Trophoblast cell (in vitro differentiated cells and primary cell): Measurements from ENCODE around the gene CDSN.
A peak's percentile ranks its signal among the peaks of the same experiment; 100 is the strongest.

Experiments used
- DNase-seq, 2 donors: peaks; one replicate each; pipeline ENCODE4 v3.0.0-alpha.2; 2016
- H2AFZ ChIP-seq: 2 replicates; pipeline ENCODE4 v1.6.1; 2013; ENCODE audit warnings: low read length, moderate library complexity, mild to moderate bottlenecking; ENCODE audit not compliant: insufficient read depth, poor library complexity
- H2AK5ac ChIP-seq: 2 replicates; pipeline ENCODE4 v1.6.1; 2013; ENCODE audit warnings: mild to moderate bottlenecking, low read length
- H2BK120ac ChIP-seq: 2 replicates; pipeline ENCODE4 v1.6.1; 2013; ENCODE audit warnings: low read length, mild to moderate bottlenecking, moderate library complexity; ENCODE audit not compliant: insufficient read depth, poor library complexity
- H2BK12ac ChIP-seq: 2 replicates; pipeline ENCODE4 v1.6.1; 2013; ENCODE audit warnings: mild to moderate bottlenecking, low read length, moderate library complexity
- H2BK5ac ChIP-seq: 2 replicates; pipeline ENCODE4 v1.6.1; 2013; ENCODE audit warnings: low read length, low read depth, moderate library complexity, mild to moderate bottlenecking; ENCODE audit not compliant: poor library complexity
- H3K14ac ChIP-seq: 2 replicates; pipeline ENCODE4 v1.6.1; 2013; ENCODE audit warnings: mild to moderate bottlenecking, low read length
- H3K18ac ChIP-seq: 2 replicates; pipeline ENCODE4 v1.6.1; 2013; ENCODE audit warnings: mild to moderate bottlenecking, low read length
- H3K23ac ChIP-seq: 2 replicates; pipeline ENCODE4 v1.6.1; 2013; ENCODE audit warnings: low read length
- H3K27ac ChIP-seq: 2 replicates; pipeline ENCODE4 v1.5.1; 2013; ENCODE audit warnings: low read depth, mild to moderate bottlenecking, inconsistent platforms, low read length, moderate library complexity
- H3K27me3 ChIP-seq: 2 replicates; pipeline ENCODE4 v1.6.1; 2013; ENCODE audit warnings: inconsistent platforms, mild to moderate bottlenecking, low read length, moderate library complexity; ENCODE audit not compliant: insufficient read depth
- H3K36me3 ChIP-seq, 2 experiments: 1 replicate in 1 of 2; 2 replicates in 1 of 2; pipeline ENCODE4 v1.6.1; 2013; ENCODE audit warnings: low read length in 2 of 2, mild to moderate bottlenecking in 2 of 2, moderate library complexity in 1 of 2; ENCODE audit not compliant: insufficient read depth in 2 of 2, control insufficient read depth in 1 of 2
- H3K4ac ChIP-seq: 2 replicates; pipeline ENCODE4 v1.6.1; 2013; ENCODE audit warnings: low read depth, mild to moderate bottlenecking, low read length, moderate library complexity
- H3K4me1 ChIP-seq, 2 experiments: 1 replicate in 1 of 2; 2 replicates in 1 of 2; pipeline ENCODE4 v1.6.1; 2013; ENCODE audit warnings: low read length in 2 of 2, mild to moderate bottlenecking in 2 of 2, moderate library complexity in 1 of 2; ENCODE audit not compliant: insufficient read depth in 2 of 2, control insufficient read depth in 1 of 2
- H3K4me2 ChIP-seq: 2 replicates; pipeline ENCODE4 v1.6.1; 2013; ENCODE audit warnings: inconsistent platforms, mild to moderate bottlenecking, low read length, moderate library complexity
- H3K4me3 ChIP-seq: 2 replicates; pipeline ENCODE4 v1.5.1; 2013; ENCODE audit warnings: mild to moderate bottlenecking, low read depth, low read length, inconsistent platforms
- H3K79me1 ChIP-seq: one replicate; pipeline ENCODE4 v1.6.1; 2013; ENCODE audit warnings: low read length
- H3K79me2 ChIP-seq: 2 replicates; pipeline ENCODE4 v1.6.1; 2013; ENCODE audit warnings: low read length, mild to moderate bottlenecking; ENCODE audit not compliant: control insufficient read depth, insufficient read depth, poor library complexity
- H3K9ac ChIP-seq: 2 replicates; pipeline ENCODE4 v1.6.1; 2013; ENCODE audit warnings: mild to moderate bottlenecking, low read length
- H3K9me3 ChIP-seq: 2 replicates; pipeline ENCODE4 v1.6.1; 2013; ENCODE audit warnings: low read depth, mild to moderate bottlenecking, control low read depth, inconsistent platforms, low read length; ENCODE audit not compliant: insufficient read depth
- H4K12ac ChIP-seq: 2 replicates; pipeline ENCODE4 v1.6.1; 2013; ENCODE audit warnings: low read depth, mild to moderate bottlenecking, low read length, moderate library complexity
- H4K8ac ChIP-seq: 2 replicates; pipeline ENCODE4 v1.6.1; 2013; ENCODE audit warnings: low read depth, mild to moderate bottlenecking, low read length, moderate library complexity
- H4K91ac ChIP-seq: one replicate; pipeline ENCODE4 v1.6.1; 2013; ENCODE audit warnings: low read depth, mild to moderate bottlenecking, low read length, moderate library complexity
- WGBS: extraction: QIAGEN DNeasy Blood & Tissue Kit; methylation state at CpG from one replicate; pipeline ENCODE4 v1.1.7; 2013; ENCODE audit warnings: missing lambda C conversion rate; ENCODE audit not compliant: insufficient read length, insufficient coverage; ENCODE audit errors: extremely low coverage; 5-methylcytosine and 5-hydroxymethylcytosine counted together

CDSN gene

GRCh38 chr6:31096656-31097055 is 23.6 kb downstream of the CDSN start:
- no CpG with 5 or more reads among the region's 5 CpGs for WGBS
- no peak overlapping the region for H4K12ac ChIP-seq
- H2BK12ac ChIP-seq: no peak overlapping the region
- no peaks in the 10 kb centered on the region for H3K36me3 ChIP-seq
- H3K18ac ChIP-seq: no peak overlapping the region
- H3K4me3 ChIP-seq: no peak overlapping the region
- no peak for DNase-seq
- H3K9ac ChIP-seq: no peak overlapping the region
- H3K14ac ChIP-seq: no peak overlapping the region
- no peak overlapping the region for H4K91ac ChIP-seq
- H2BK5ac ChIP-seq: no peak overlapping the region
- no peak overlapping the region for H4K8ac ChIP-seq
- no peak overlapping the region for H3K23ac ChIP-seq
- H3K9me3 ChIP-seq: no peaks in the 10 kb centered on the region
- H3K27ac ChIP-seq: no peak overlapping the region
- no peak overlapping the region for H2AFZ ChIP-seq
- no peak overlapping the region for H2BK120ac ChIP-seq
- H3K79me2 ChIP-seq: no peaks in the 10 kb centered on the region
- no peak overlapping the region for H3K4me2 ChIP-seq
- no peaks in the 10 kb centered on the region for H3K27me3 ChIP-seq
- no peaks in the 10 kb centered on the region for H3K79me1 ChIP-seq
- H2AK5ac ChIP-seq: no peak overlapping the region
- no peaks in the 10 kb centered on the region for H3K4me1 ChIP-seq
- no peak overlapping the region for H3K4ac ChIP-seq

- no peak overlapping the region for H2BK12ac ChIP-seq
- no peak overlapping the region for H2AK5ac ChIP-seq
- no peak for DNase-seq
- no peak overlapping the region for H2BK120ac ChIP-seq
- H3K23ac ChIP-seq: no peak overlapping the region
- no peak overlapping the region for H2BK5ac ChIP-seq
- no CpG with 5 or more reads among the region's 3 CpGs for WGBS
- no peak overlapping the region for H2AFZ ChIP-seq
- H3K14ac ChIP-seq: no peak overlapping the region
- H3K27me3 ChIP-seq: no peaks in the 10 kb centered on the region
- no peaks in the 10 kb centered on the region for H3K79me2 ChIP-seq
- no peak overlapping the region for H3K4me3 ChIP-seq
- no peak overlapping the region for H3K4ac ChIP-seq
- H3K27ac ChIP-seq: no peak overlapping the region
- no peak overlapping the region for H3K9ac ChIP-seq
- no peak overlapping the region for H4K91ac ChIP-seq
- H3K79me1 ChIP-seq: no peaks in the 10 kb centered on the region
- H3K36me3 ChIP-seq: no peaks in the 10 kb centered on the region
- H4K12ac ChIP-seq: no peak overlapping the region
- no peaks in the 10 kb centered on the region for H3K4me1 ChIP-seq
- no peaks in the 10 kb centered on the region for H3K9me3 ChIP-seq
- no peak overlapping the region for H4K8ac ChIP-seq
- no peak overlapping the region for H3K4me2 ChIP-seq
- no peak overlapping the region for H3K18ac ChIP-seq
Measured at GRCh38 chr6:31096215-31096614, 24.0 kb downstream of the CDSN start.

GRCh38 chr6:31094389-31094881 is 25.8 kb downstream of the CDSN start:
- no CpG with 5 or more reads among the region's 3 CpGs for WGBS
- no peaks in the 10 kb centered on the region for H3K27me3 ChIP-seq
- H4K12ac ChIP-seq: no peak overlapping the region
- H3K9me3 ChIP-seq: no peaks in the 10 kb centered on the region
- H3K4me2 ChIP-seq: no peak overlapping the region
- no peak for DNase-seq
- no peak overlapping the region for H4K91ac ChIP-seq
- H2AFZ ChIP-seq: peak overlapping the region; percentile 37
- no peak overlapping the region for H3K14ac ChIP-seq
- H3K4me3 ChIP-seq: no peak overlapping the region
- H2BK120ac ChIP-seq: no peak overlapping the region
- H4K8ac ChIP-seq: no peak overlapping the region
- no peaks in the 10 kb centered on the region for H3K4me1 ChIP-seq
- H3K27ac ChIP-seq: no peak overlapping the region
- no peak overlapping the region for H3K23ac ChIP-seq
- no peaks in the 10 kb centered on the region for H3K79me1 ChIP-seq
- H2AK5ac ChIP-seq: no peak overlapping the region
- no peak overlapping the region for H3K9ac ChIP-seq
- H3K36me3 ChIP-seq: no peaks in the 10 kb centered on the region
- H3K79me2 ChIP-seq: no peaks in the 10 kb centered on the region
- no peak overlapping the region for H2BK5ac ChIP-seq
- no peak overlapping the region for H3K4ac ChIP-seq
- no peak overlapping the region for H2BK12ac ChIP-seq
- H3K18ac ChIP-seq: no peak overlapping the region

- no peak overlapping the region for H3K4me3 ChIP-seq
- no peak overlapping the region for H4K91ac ChIP-seq
- no peaks in the 10 kb centered on the region for H3K36me3 ChIP-seq
- no peaks in the 10 kb centered on the region for H3K27me3 ChIP-seq
- no peak overlapping the region for H2AFZ ChIP-seq
- H3K9me3 ChIP-seq: no peaks in the 10 kb centered on the region
- WGBS: no CpG with 5 or more reads among the region's 12 CpGs
- H3K27ac ChIP-seq: no peak overlapping the region
- no peak overlapping the region for H2BK120ac ChIP-seq
- no peak overlapping the region for H3K14ac ChIP-seq
- H3K18ac ChIP-seq: no peak overlapping the region
- no peak overlapping the region for H4K8ac ChIP-seq
- H3K79me1 ChIP-seq: no peaks in the 10 kb centered on the region
- no peak overlapping the region for H2AK5ac ChIP-seq
- H3K4ac ChIP-seq: no peak overlapping the region
- no peaks in the 10 kb centered on the region for H3K79me2 ChIP-seq
- H3K4me1 ChIP-seq: no peaks in the 10 kb centered on the region
- H2BK12ac ChIP-seq: no peak overlapping the region
- DNase-seq: peak; percentile 49 to 77
- no peak overlapping the region for H3K4me2 ChIP-seq
- no peak overlapping the region for H2BK5ac ChIP-seq
- H3K23ac ChIP-seq: no peak overlapping the region
- no peak overlapping the region for H4K12ac ChIP-seq
- H3K9ac ChIP-seq: no peak overlapping the region
Measured at GRCh38 chr6:31092769-31093505, 27.3 kb downstream of the CDSN start.
